Thyroid gland (tissue), 4 donors: ENCODE results near the gene SNIP1. TPM values are rescaled to one million over a fixed set of nuclear protein-coding genes. Genes with fewer than 3 reads are reported as not detected.

ENCODE experiments used
- DNase-seq, 2 donors: peaks; one replicate each; pipeline ENCODE4 v3.0.0-alpha.2; 2019
- H3K27ac ChIP-seq, 3 donors: fragments of 200-600 bp; sonication (generic); 1 replicate in 2 of 3; 2 replicates in 1 of 3; pipeline ENCODE4 v1.5.1; 2016 to 2019; ENCODE audit warnings: mild to moderate bottlenecking in 1 of 3, moderate library complexity in 1 of 3
- H3K27me3 ChIP-seq: fragments of 200-600 bp; sonication (generic); one replicate; pipeline ENCODE4 v1.5.1; 2019
- H3K36me3 ChIP-seq, 2 donors: fragments of 200-600 bp; sonication (generic); one replicate each; pipeline ENCODE4 v1.5.1; 2016 to 2019
- H3K4me1 ChIP-seq, 2 donors: fragments of 200-600 bp; sonication (generic); one replicate each; pipeline ENCODE4 v1.5.1; 2017 to 2019
- H3K4me3 ChIP-seq, 3 donors: fragments of 200-600 bp; sonication (generic); replicated peaks in 1 of 3; 1 replicate in 2 of 3; 2 replicates in 1 of 3; pipeline ENCODE4 v1.5.1; 2016; ENCODE audit warnings: mild to moderate bottlenecking in 1 of 3
- H3K9me3 ChIP-seq: fragments of 200-600 bp; sonication (generic); one replicate; pipeline ENCODE4 v1.5.1; 2017
- CTCF ChIP-seq, 6 experiments: fragments of 200-600 bp in 3 of 6; fragments of 450-650 bp in 3 of 6; sonication (generic) in 3 of 6; IDR thresholded peaks; one replicate each; pipeline ENCODE4 v1.5.1; 2016 to 2019; ENCODE audit warnings: antibody characterized with exemption in 6 of 6, mild to moderate bottlenecking in 2 of 6, inconsistent platforms in 1 of 6, moderate library complexity in 1 of 6
- POLR2A ChIP-seq, 2 donors: fragments of 450-650 bp; IDR thresholded peaks; one replicate each; pipeline ENCODE4 v1.6.1; 2017; ENCODE audit warnings: antibody characterized with exemption in 2 of 2, mild to moderate bottlenecking in 2 of 2, moderate library complexity in 1 of 2
- WGBS, 2 donors: methylation state at CpG; one replicate each; pipeline ENCODE4 v1.1.5; 2017; 5-methylcytosine and 5-hydroxymethylcytosine counted together
- intact Hi-C: fragments of 100-400 bp; cut with DNase I; formaldehyde crosslinking; loops from one replicate; pipeline ENCODE4 v1.15.1; 2023
- total RNA-seq, 4 donors: library from RNA; depleted of rRNA; stranded (reverse); fragments of >200 nt; gene quantifications; one replicate each; pipeline ENCODE4 v1.2.3, GENCODE V29; 2016

Gene SNIP1
- total RNA-seq, 4 donors from 2014 or later, result 8.1 to 16.7 (median 13.0) TPM

- no peak overlapping the region for H3K27ac ChIP-seq
- no peaks in the 10 kb centered on the region for H3K36me3 ChIP-seq
- H3K4me3 ChIP-seq, result no peak overlapping the region
- H3K4me1 ChIP-seq, result peaks cover 12 to 17% of the 10 kb centered on the region in 2 donors
- H3K9me3 ChIP-seq, result no peaks in the 10 kb centered on the region
- intact Hi-C loops, result loop anchor here (10.0 kb wide), 1 partner anchor 136 kb away; the partner anchor contains the start of gene CDCA8
- no peak for DNase-seq
- no peaks in the 10 kb centered on the region for H3K27me3 ChIP-seq
- 79 to 90% methylated on average over 1 of the region's 1 CpG for WGBS, 2 donors
- no peak for TF ChIP-seq POLR2A (IDR thresholded peaks at IDR 0.05)
- TF ChIP-seq CTCF (IDR thresholded peaks at IDR 0.05), result no peak
These were observed 4.3 kb upstream of the SNIP1 start for GRCh38 chr1:37558411-37558810.

GRCh38 chr1:37557402-37557801 lies 3.3 kb upstream of the SNIP1 start:
- Histone ChIP-seq H3K27me3 (no peaks in the 10 kb centered on the region), H3K36me3 (no peaks in the 10 kb centered on the region), H3K9me3 (no peaks in the 10 kb centered on the region), H3K27ac (peak overlapping the region; percentile 25 to 66 (median 37)), H3K4me1 (peaks cover 21 to 28% of the 10 kb centered on the region in 2 donors), H3K4me3 (peak overlapping the region in 1 of 3 donors; percentile 30)
- 55 to 62% methylated on average over 3 of the region's 3 CpGs for WGBS, 2 donors
- TF ChIP-seq CTCF (IDR thresholded peaks at IDR 0.05) (no peak), POLR2A (IDR thresholded peaks at IDR 0.05) (no peak)
- no peak for DNase-seq
- intact Hi-C loops, result loop anchor here (10.0 kb wide), 1 partner anchor 137 kb away; the partner anchor contains the start of gene CDCA8

GRCh38 chr1:37556712-37557196 lies 2.7 kb upstream of the SNIP1 start, which contains the start of gene DNALI1:
Gene DNALI1 (plus strand): TSS chr1:37556940. CDS start chr1:37556995, 55 bp downstream.
- H3K4me1 ChIP-seq, result peaks cover 21 to 28% of the 10 kb centered on the region in 2 donors

GRCh38 chr1:37553598-37553926 lies 531 bp downstream of the SNIP1 start:
- Histone ChIP-seq H3K27ac (peak overlapping the region in 2 of 3 donors; percentile 69 to 79), H3K4me1 (peaks cover 21 to 28% of the 10 kb centered on the region in 2 donors), H3K9me3 (no peaks in the 10 kb centered on the region), H3K4me3 (peak overlapping the region; percentile 97), H3K36me3 (peaks cover 0 to 20% of the 10 kb centered on the region in 2 donors), H3K27me3 (no peaks in the 10 kb centered on the region)
- 3 to 7% methylated on average over 11 of the region's 11 CpGs for WGBS, 2 donors
- DNase-seq, result no peak
- intact Hi-C loops, result loop anchor here (10.0 kb wide), 1 partner anchor 141 kb away; the partner anchor contains the start of gene CDCA8
- TF ChIP-seq POLR2A (IDR thresholded peaks at IDR 0.05), result no peak
- TF ChIP-seq CTCF (IDR thresholded peaks at IDR 0.05), result no peak

More at GRCh38 chr1:37556712-37557196, 2.7 kb upstream of the SNIP1 start, which contains the start of gene DNALI1:
- WGBS, 2 donors, result 3 to 27% methylated on average over 21 to 27 of the region's 31 CpGs
- Histone ChIP-seq H3K27me3 (no peaks in the 10 kb centered on the region), H3K36me3 (peaks cover 0 to under 1% of the 10 kb centered on the region in 2 donors), H3K4me3 (peak within 1 kb of the TSS in 1 of 3 donors; percentile 30), H3K9me3 (no peaks in the 10 kb centered on the region), H3K27ac (peak within 1 kb of the TSS; percentile 25 to 66 (median 37))
- intact Hi-C loops, result loop anchor here (10.0 kb wide), 1 partner anchor 138 kb away; the partner anchor contains the start of gene CDCA8
- TF ChIP-seq CTCF (IDR thresholded peaks at IDR 0.05) (no peak), POLR2A (IDR thresholded peaks at IDR 0.05) (peak in 1 of 2 donors; percentile 67)
- DNase-seq, result peak; percentile 93 to 94

GRCh38 chr1:37549341-37549740 lies 4.8 kb downstream of the SNIP1 start:
- no peaks in the 10 kb centered on the region for H3K27me3 ChIP-seq
- TF ChIP-seq CTCF (IDR thresholded peaks at IDR 0.05), result no peak
- TF ChIP-seq POLR2A (IDR thresholded peaks at IDR 0.05), result no peak
- H3K27ac ChIP-seq, result no peak overlapping the region
- H3K4me1 ChIP-seq, result peaks cover 11 to 12% of the 10 kb centered on the region in 2 donors
- H3K4me3 ChIP-seq, result no peak overlapping the region
- peaks cover 4 to 55% of the 10 kb centered on the region in 2 donors for H3K36me3 ChIP-seq
- WGBS, 2 donors, result 93 to 94% methylated on average over 6 of the region's 6 CpGs
- no peaks in the 10 kb centered on the region for H3K9me3 ChIP-seq
- intact Hi-C loops, result no loop called here
- no peak for DNase-seq
